Measurements from ENCODE around the gene LHX4. TPM values are rescaled to one million over a fixed set of nuclear protein-coding genes. Genes with fewer than 3 reads are reported as not detected.
"Not testable (repeated sequence)": the region's sequence is repeated elsewhere in the genome, so short reads cannot be mapped to it uniquely, and the experiment has no call there.

LHX4 gene
- polyA plus RNA-seq, 3 donors, result 0.03 TPM; not detected in 1

DNA sequence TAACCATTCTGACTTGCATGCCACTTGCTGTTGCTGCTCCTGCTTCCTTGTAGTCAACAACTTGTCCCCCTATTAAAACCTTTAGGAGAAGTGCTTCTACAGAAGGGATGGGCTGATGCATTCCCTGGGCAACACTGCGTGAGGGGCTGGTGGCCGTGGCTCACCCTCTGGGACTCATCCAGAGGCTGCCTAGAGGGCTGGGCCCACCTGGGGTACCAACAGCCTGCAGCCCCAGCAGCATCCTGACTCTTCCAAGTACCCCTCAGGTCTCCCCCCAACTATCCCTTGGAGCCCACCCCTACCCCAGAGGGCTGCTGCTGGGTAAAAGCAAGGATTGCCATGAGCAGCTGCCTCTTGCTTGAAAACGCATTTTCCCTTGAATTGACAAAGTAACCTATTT lies 34.7 kb upstream of the LHX4 start:
- H3K27ac ChIP-seq (ENCODE audit: low read depth, low read length), result no peak overlapping the region
- 91 to 98% (median 96%) methylated on average over 3 of the region's 3 CpGs for WGBS, 3 donors

DNA sequence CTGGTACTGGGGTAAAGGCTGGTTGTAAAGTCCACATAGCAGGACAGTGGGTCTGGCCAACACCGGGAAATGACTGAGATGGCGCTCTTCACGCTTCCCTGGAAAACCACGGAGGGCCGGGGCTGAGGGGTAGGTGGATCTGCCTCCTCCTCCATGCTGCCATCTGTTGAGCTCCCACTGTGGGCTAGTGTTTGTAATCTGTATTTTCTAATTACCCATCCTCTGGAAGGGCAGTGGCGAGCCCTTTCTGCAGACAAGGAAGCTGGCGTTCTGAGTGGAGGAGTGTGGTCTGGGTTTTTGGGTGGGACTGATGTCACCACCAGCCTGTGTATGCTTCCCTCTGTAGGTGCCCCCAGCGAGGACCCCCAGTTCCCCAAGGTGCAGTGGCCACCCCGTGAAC lies 34.1 kb upstream of the LHX4 start:
- H3K27ac ChIP-seq (ENCODE audit: low read depth, low read length), result no peak overlapping the region
- 81 to 93% (median 91%) methylated on average over 9 of the region's 9 CpGs for WGBS, 3 donors

DNA sequence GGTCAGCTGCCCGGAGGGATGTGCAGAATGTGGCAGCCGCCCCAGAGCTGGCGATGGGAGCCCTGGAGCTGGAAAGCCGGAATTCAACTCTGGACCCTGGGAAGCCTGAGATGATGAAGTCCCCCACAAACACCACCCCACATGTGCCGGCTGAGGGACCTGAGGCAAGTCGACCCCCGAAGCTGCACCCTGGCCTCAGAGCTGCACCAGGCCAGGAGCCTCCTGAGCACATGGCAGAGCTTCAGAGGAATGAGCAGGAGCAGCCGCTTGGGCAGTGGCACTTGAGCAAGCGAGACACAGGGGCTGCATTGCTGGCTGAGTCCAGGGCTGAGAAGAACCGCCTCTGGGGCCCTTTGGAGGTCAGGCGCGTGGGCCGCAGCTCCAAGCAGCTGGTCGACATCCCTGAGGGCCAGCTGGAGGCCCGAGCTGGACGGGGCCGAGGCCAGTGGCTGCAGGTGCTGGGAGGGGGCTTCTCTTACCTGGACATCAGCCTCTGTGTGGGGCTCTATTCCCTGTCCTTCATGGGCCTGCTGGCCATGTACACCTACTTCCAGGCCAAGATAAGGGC lies 33.5 kb upstream of the LHX4 start:
- H3K27ac ChIP-seq (ENCODE audit: low read depth, low read length), result no peak overlapping the region
- WGBS, 3 donors, result 88 to 92% (median 92%) methylated on average over 9 to 17 of the region's 17 CpGs

DNA sequence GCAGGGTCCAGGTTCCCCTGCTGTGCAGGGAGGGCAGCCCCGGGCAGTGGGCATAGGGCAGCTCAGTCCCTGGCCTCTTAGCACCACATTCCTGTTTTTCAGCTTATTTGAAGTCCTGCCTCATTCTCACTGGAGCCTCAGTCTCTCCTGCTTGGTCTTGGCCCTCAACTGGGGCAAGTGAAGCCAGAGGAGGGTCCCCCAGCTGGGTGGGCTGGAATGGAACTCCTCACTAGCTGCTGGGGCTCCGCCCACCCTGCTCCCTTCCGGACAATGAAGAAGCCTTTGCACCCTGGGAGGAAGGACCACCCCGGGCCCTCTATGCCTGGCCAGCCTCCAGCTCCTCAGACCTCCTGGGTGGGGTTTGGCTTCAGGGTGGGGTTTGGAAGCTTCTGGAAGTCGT lies 32.8 kb upstream of the LHX4 start:
- no peak overlapping the region for H3K27ac ChIP-seq (ENCODE audit: low read depth, low read length)
- 77 to 91% (median 81%) methylated on average over 4 to 5 of the region's 5 CpGs for WGBS, 3 donors

DNA sequence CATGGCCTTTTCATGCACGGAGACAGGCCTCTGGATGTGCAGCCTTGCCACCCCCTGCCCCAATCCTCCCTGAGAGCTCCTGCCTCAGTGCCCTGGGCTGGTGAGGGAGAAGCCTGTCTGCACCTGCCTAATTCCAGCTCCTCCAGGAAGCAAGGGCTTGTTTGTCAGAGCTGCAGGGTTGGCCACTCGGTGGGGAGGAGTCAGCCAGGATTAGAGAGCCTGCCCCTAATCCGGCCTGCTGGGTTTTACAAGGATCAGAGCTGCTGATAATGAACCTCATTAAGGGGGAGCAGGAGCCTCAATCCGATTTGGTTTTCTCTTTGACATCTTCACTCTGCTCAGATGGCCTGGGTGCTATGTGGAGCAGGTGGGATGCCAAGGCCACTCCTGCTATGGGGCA lies 31.9 kb upstream of the LHX4 start:
- H3K27ac ChIP-seq (ENCODE audit: low read depth, low read length), result no peak overlapping the region
- WGBS, 3 donors, result 80 to 91% (median 86%) methylated on average over 4 of the region's 4 CpGs

DNA sequence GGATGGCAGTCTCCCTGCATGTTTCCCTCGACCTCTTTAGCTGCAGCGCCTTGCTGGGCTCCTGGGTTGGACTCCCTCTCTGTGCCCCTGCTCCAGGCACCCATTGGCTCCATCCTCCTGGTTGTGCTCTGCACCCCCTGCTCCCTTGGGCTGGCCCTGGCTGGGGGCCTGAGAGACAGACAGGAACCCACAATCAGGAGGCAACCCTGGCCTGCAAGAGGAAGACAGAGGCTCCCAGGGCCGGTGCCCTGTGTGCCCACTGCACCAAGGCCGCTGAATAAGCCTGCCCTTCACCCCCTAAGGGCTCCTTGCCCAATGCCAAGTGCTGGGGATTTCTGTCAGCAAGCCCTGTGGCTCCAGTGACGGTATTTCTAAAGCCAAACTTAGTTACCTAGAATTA lies 31.5 kb upstream of the LHX4 start:
- no peak overlapping the region for H3K27ac ChIP-seq (ENCODE audit: low read depth, low read length)
- WGBS, 3 donors, result 87 to 92% (median 88%) methylated on average over 5 of the region's 5 CpGs

DNA sequence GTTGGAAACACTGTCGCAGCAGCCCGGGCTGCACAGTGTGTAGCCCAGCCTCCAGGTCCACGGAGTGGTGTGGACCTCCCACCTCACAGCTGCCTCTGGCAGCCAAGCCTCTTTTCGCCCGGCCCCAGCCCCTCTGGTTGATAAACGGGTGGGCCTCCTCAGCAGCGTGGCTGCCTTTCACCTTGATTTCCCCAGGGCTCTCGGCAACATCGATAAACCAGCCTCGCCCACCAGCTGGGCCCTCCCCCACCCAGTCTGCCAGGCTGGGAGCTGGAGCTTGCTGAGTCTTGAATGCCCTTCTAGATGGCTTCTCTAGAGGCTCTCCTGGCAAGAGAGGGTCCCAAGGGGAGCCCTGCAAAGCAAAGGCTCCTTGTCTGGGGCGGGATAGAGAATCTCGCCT lies 31.0 kb upstream of the LHX4 start:
- H3K27ac ChIP-seq (ENCODE audit: low read depth, low read length), result no peak overlapping the region
- WGBS, 3 donors, result 90 to 93% (median 90%) methylated on average over 12 of the region's 12 CpGs

DNA sequence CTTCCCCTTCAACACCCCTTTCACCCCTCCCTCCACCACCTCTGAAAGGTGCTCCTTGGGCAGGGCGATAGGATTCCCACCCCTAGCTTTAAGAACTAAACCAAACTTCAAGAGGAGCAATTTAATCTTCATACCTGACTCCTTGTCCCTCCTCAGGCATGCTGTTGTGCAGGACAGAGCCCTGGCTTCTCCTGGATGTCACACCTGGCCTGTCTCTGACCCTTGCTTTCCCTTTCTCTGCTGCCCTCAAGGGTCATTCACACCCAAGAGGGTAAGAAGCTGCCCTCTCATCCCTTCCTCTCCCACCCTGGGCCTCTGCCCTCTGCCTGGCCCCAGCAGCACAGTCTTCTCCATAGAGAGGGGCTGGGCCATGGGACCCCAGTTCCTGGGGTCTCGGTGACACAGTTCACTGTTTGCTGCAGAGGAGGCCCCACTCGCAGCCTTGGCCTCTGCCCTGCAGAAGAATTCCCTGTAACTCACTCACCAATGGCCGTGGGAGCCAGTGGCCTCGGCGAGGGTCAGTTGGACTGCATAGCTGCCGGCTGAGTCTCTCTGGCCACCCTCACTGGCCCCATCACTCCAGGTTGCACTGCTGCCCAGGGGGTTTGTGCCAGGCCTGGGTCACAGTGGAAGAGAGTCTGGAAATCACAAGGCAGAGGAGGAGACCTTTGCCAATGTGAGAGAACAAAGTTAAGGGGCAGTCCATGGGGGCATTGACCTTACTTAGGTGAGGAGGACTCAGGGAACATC lies 28.4 kb upstream of the LHX4 start:
- H3K27ac ChIP-seq (ENCODE audit: low read depth, low read length), result no peak overlapping the region
- 90 to 94% (median 90%) methylated on average over 7 of the region's 7 CpGs for WGBS, 3 donors

DNA sequence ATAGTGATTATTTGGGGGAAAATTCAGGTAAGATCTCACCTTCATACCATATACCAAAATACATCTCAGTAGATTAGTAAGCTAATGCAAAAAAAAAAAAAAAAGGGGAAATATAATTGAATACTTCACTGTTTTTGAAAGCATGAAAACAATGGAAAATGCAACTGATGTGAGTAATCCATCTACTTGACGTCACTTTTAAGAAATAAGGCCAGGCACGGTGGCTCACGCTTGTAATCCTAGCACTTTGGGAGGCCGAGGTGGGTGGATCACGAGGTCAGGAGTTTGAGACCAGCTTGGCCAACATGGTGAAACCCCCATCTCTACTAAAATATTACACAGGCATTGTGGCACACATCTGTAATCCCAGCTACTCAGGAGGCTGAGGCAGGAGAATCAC lies 27.5 kb upstream of the LHX4 start:
- WGBS, 3 donors, result 83 to 86% (median 85%) methylated on average over 5 of the region's 5 CpGs
- not testable (repeated sequence) for H3K27ac ChIP-seq (ENCODE audit: low read depth, low read length)

DNA sequence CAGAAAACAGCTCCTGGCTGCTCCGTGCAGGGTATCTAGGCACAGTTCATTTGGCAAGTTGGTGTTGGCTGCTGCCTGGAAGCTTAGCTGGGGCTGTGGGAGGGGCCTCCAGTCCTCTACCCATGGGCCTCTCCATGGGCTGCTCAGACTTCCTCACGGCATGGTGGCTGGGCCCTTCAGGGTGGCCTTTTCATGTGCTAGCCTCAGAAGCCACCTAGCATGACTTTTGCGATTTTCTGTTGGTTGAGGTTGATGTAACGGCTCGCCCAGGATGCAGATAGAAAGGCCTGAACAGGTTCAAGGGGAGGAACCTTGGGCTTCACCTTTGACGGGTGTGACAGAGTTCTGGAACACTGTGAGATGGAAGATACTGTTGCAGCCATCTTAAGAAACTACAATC lies 25.8 kb upstream of the LHX4 start:
- H3K27ac ChIP-seq (ENCODE audit: low read depth, low read length), result no peak overlapping the region
- WGBS, 3 donors, result 85 to 87% (median 85%) methylated on average over 6 of the region's 6 CpGs

DNA sequence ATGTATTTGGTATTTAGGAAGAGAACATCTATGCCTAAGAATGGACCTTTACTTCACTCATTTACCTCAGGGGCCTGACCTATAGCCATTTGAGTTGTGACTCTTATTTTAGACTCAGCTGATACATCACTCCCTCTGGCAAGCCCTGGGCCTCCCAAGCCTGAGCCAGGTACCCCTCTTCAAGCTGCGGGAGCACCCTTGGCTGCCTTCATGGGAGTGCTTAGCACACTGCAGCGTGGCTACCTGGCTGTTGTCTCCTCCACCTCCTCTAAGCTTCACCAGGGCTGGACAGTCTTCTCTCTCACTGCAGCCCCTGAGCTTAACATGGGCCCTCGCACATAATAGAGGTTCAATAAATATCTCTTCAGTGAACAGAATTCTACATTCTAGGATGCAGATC lies 23.5 kb upstream of the LHX4 start:
- no peak overlapping the region for H3K27ac ChIP-seq (ENCODE audit: low read depth, low read length)
- 92 to 96% (median 93%) methylated on average over 3 of the region's 3 CpGs for WGBS, 3 donors

DNA sequence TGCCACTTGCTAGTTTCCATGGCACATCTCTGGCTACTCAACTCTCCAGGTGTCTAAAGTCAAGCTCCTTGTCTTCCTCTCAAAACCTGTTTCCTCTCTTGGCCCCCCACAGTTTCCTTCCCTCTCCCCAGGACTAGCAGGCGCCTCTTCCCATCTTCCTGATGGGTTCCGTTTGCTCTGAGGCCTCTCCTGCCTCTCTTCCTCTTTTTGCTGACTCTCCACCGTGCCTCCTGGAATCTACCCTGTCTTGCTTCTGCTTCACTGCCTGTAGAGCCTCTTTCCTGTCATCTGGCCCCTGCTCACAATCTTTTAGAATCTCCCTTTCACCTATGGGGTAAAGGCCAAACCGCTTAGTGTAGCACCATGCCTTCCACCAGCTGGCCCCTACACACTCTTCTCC lies 21.8 kb upstream of the LHX4 start:
- no peak overlapping the region for H3K27ac ChIP-seq (ENCODE audit: low read depth, low read length)
- 44 to 77% (median 57%) methylated on average over 4 of the region's 4 CpGs for whole genome bisulfite sequencing, 3 donors

DNA sequence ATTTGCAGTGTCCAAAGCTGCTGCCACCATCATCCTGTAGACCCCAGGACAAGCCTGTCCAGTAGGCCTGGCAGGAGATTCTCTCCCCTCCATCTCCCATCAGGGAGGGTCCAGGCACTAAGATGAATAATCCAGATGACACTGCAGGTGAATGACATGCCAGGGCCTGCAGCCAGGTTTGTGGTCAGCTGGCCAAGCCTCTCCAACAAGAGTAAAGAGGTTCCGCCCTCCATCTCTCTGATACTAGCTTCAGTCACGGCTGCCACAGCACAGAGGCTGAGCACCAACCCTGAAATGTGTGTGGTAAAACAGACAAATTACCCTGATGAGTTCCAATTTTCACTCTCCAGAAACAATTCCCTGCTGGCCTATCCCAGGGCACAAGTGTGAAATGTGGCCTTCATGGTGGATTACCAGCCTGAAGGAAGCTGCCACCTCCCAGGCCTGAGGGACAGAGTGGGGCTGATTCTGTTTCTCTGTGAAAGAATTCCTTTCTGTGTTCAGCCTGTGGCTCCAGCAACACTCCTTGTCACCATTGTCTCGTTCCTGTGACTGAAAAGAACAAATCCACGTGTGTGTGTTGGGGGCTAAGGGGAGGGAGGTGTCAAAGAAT lies 19.9 kb upstream of the LHX4 start:
- no peak overlapping the region for H3K27ac ChIP-seq (ENCODE audit: low read depth, low read length)
- WGBS, 3 donors, result 60 to 91% (median 86%) methylated on average over 4 of the region's 4 CpGs

DNA sequence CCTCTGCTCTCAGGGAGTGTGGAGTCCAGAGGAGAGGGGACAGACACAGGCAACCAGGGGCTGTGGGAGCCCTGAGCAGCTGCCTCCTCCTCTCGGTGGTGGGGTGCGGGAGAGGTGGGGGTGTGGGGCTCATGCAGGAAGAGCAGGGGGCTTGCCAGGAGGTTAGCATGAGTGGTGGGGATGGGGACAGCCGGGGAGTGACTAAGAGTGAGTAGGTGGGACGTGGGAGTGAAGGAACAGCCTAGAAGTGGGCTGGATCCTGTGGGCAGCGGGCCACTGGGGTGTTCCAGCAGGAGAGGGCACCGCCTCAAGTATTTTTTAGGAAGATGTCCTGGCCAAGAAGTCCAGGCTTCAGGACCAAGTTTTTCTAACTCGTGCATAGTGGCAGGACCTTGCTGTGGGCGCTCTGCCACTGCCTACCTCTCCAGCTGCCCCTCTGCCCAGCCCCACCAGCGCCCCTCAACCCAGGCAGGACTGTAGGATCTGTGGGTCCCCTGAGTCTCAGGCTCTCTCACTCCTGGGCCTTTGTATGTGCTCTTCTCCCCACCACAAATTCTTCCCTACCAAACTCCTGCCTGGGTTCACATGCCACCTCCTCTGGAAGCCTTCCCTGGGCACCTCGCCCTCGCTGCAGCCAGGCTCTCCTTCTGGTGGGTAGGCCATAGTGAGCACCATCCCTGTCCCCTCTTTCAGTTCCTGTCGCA lies 18.8 kb upstream of the LHX4 start:
- no peak overlapping the region for H3K27ac ChIP-seq (ENCODE audit: low read depth, low read length)

DNA sequence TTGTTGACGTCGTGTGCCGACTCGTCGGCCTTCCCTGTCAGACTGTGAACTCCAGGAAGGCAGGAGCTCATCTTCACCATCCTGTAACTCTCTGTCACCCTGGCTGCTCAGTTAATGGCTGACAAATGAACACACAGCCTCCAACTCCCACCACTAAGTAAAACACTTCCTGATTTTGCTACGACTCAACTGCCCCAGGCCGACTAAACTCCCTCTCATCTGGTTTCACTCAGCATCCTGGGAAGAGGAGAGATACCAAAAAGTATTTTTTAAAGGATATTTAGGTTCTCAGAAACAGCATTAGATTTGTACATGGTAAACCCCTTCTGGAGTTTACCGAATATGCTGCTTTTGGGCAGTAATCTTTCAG lies 18.2 kb upstream of the LHX4 start:
- H3K27ac ChIP-seq (ENCODE audit: low read depth, low read length), result no peak overlapping the region
- WGBS, 3 donors, result 66 to 76% (median 72%) methylated on average over 8 of the region's 8 CpGs

More for the DNA sequence above, 18.8 kb upstream of the LHX4 start:
- 85 to 91% (median 86%) methylated on average over 12 of the region's 12 CpGs for WGBS, 3 donors

DNA sequence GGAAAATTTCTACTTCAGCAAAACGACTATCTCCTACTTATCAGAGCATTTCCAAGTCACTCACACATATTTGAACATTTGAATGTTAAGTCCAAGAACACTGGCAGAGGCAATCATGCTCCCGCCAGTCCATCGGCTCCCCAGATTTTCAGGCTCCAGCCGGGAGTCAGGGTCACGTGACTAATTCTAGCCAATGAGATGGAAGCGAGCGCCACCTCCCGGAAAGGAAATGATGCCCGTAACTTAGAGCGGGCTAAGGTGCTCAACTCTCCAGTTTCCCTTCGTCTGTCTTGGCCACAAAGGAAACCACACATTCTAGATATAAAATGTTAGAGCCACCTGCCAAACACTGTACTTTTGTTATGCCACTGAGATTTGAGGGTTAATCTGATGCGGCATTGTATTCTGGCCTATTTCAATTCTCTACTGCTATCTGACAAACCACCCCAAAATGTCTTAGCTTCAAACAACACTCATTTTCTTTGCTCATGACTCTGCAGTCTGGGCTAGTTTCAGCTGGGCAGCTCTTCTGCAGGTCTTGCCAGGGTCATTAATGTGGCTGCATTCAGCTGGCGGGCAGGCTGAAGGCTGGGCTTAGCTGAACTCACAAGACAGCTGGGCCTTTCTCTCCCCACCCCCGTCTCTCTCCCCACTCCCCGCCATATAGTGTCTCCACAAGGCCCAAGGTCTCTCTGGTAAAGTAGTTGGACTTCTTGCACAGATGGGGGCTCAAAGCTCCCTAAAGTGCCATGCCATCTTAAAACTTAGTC lies 16.5 kb upstream of the LHX4 start:
- H3K27ac ChIP-seq (ENCODE audit: low read depth, low read length), result no peak overlapping the region
- WGBS, 3 donors, result 68 to 77% (median 72%) methylated on average over 15 of the region's 15 CpGs

DNA sequence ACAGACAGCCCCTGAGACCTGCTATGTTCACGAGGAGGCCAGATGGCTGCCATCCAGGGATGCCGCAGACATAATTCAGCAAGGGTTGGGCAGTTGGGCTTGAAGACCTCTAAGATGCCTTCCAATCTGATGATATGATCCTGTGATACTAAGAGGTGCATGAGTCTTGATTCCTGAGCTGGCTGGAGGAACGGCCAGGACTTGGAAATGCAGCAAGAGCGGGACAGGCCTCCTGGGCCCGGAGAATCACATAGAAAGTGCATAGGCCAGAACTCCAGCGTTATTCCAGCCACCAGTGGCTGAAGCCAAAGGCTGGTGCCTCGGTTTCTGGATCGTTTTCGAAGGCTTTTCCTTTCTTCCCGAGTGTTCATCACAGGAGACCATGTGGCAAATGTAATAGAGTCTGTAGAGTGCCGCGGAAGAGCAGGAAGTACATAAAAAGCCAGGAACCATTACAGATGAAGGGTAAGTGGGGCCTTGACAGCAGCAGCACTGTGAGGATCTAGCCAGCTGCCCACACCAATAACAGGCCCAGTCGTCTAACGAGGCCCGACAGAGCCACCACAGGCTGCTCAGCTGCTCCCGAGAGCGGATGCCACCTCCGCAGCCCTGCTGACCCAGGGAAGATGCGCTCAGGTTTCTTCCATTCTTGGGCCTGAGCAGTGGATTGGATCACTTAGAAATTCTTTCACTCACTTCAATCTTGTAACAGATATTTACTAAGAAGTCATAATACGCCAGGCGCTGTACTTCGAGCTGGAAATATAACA lies 14.0 kb upstream of the LHX4 start:
- no peak overlapping the region for H3K27ac ChIP-seq (ENCODE audit: low read depth, low read length)
- WGBS, 3 donors, result 87 to 89% (median 88%) methylated on average over 22 of the region's 22 CpGs

DNA sequence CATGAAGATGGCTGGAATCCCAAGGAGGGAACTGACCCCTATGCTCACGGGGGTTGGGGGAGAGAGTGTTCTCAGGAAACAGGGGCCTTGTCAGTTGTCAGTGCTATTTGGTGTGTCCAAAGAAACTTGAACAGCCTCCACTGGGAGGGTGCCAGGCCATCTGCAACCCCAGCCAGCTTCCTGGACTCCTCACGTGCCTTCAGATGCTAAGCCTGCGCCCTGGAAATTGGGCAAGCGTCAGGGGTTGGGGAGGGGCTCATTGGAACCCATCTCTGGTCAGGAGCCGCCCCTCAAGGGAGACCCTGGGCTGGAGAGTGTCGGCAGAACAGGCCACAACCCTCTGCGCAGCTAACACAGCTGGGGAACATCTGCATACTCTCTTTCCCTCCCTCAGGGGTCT lies 13.1 kb upstream of the LHX4 start:
- no peak overlapping the region for H3K27ac ChIP-seq (ENCODE audit: low read depth, low read length)
- WGBS, 3 donors, result 64 to 77% (median 76%) methylated on average over 7 of the region's 7 CpGs
